WTC11 (cell line): Measurements from ENCODE around the gene DYSF. TPM values are rescaled to one million over a fixed set of nuclear protein-coding genes. Genes with fewer than 3 reads are reported as not detected.

Experiments used
- ATAC-seq: fragments of 200-7000 bp; cut with Tn5 transposase; 2 replicates; pipeline ENCODE4 v1.10.0; 2021; ENCODE audit warnings: mild to moderate bottlenecking, moderate library complexity
- CTCF ChIA-PET: fragments of 300-600 bp; sonication (Branson Sonifier 250); formaldehyde crosslinking; loops from one replicate; lab custom pipeline; 2021; ENCODE audit warnings: antibody characterized with exemption; lab: Charles Lee
- POLR2A ChIA-PET: fragments of 350-600 bp; sonication (Branson Sonifier 250); formaldehyde crosslinking; loops from one replicate; lab custom pipeline; 2021; ENCODE audit warnings: antibody characterized with exemption; lab: Charles Lee
- DNase-seq: peaks from one replicate; pipeline ENCODE4 v3.0.0; 2021; ENCODE audit warnings: low spot score
- H3K27ac Mint-ChIP-seq: 2 replicates; pipeline ENCODE4 v1.8.0; 2021; ENCODE audit warnings: mixed read lengths
- H3K27me3 Mint-ChIP-seq: 2 replicates; pipeline ENCODE4 v1.8.0; 2021; ENCODE audit warnings: low read depth, mild to moderate bottlenecking, moderate library complexity, mixed read lengths
- H3K36me3 Mint-ChIP-seq: 2 replicates; pipeline ENCODE4 v1.8.0; 2021; ENCODE audit warnings: mixed read lengths
- H3K4me1 Mint-ChIP-seq: 2 replicates; pipeline ENCODE4 v1.8.0; 2022; ENCODE audit warnings: mixed read lengths
- H3K4me3 Mint-ChIP-seq: 2 replicates; pipeline ENCODE4 v1.8.0; 2021; ENCODE audit warnings: mild to moderate bottlenecking, moderate library complexity, mixed read lengths
- H3K9me3 Mint-ChIP-seq: 2 replicates; pipeline ENCODE4 v1.8.0; 2021; ENCODE audit warnings: mixed read lengths
- AR ChIP-seq: fragments of 250-450 bp; sonication (Bioruptor Pico); IDR thresholded peaks from 2 replicates; pipeline ENCODE4 v1.9.0; 2021; ENCODE audit warnings: mild to moderate bottlenecking
- ARID4B ChIP-seq: sonication (generic); formaldehyde crosslinking; IDR thresholded peaks from 2 replicates; pipeline ENCODE4 v1.8.0; 2023; ENCODE audit warnings: missing genetic modification reagents, mild to moderate bottlenecking, borderline replicate concordance
- CDX4 ChIP-seq: fragments of 250-450 bp; sonication (Bioruptor Pico); IDR thresholded peaks from 2 replicates; pipeline ENCODE4 v1.9.0; 2021; ENCODE audit warnings: moderate library complexity, mild to moderate bottlenecking, inconsistent platforms, borderline replicate concordance
- CREB1 ChIP-seq: sonication (generic); formaldehyde crosslinking; IDR thresholded peaks from 2 replicates; pipeline ENCODE4 v1.8.0; 2023; ENCODE audit warnings: mild to moderate bottlenecking, missing genetic modification reagents
- E2F1 ChIP-seq: sonication (generic); formaldehyde crosslinking; IDR thresholded peaks from 2 replicates; pipeline ENCODE4 v1.8.0; 2022; ENCODE audit warnings: mild to moderate bottlenecking, missing genetic modification reagents
- E2F5 ChIP-seq: sonication (generic); formaldehyde crosslinking; IDR thresholded peaks from 2 replicates; pipeline ENCODE4 v1.8.1; 2022; ENCODE audit warnings: mild to moderate bottlenecking, moderate library complexity, missing genetic modification reagents
- ESRRA ChIP-seq: sonication (generic); formaldehyde crosslinking; IDR thresholded peaks from 2 replicates; pipeline ENCODE4 v1.8.1; 2022; ENCODE audit warnings: mild to moderate bottlenecking, missing genetic modification reagents, borderline replicate concordance
- FOXP1 ChIP-seq: sonication (generic); formaldehyde crosslinking; IDR thresholded peaks from 2 replicates; pipeline ENCODE4 v1.8.0; 2022; ENCODE audit warnings: missing genetic modification reagents, mild to moderate bottlenecking, moderate library complexity, borderline replicate concordance
- GTF2I ChIP-seq: fragments of 250-450 bp; sonication (Bioruptor Pico); conservative IDR thresholded peaks from 2 replicates; pipeline ENCODE4 v1.4.0; 2021; ENCODE audit warnings: mild to moderate bottlenecking
- IRF2 ChIP-seq: sonication (generic); formaldehyde crosslinking; IDR thresholded peaks from 2 replicates; pipeline ENCODE4 v1.8.0; 2022; ENCODE audit warnings: low read depth, missing genetic modification reagents, borderline replicate concordance
- JAZF1 ChIP-seq: fragments of 250-450 bp; sonication (Bioruptor Pico); IDR thresholded peaks from 2 replicates; pipeline ENCODE4 v1.9.0; 2021; ENCODE audit warnings: moderate library complexity, mild to moderate bottlenecking, inconsistent platforms
- KAT7 ChIP-seq: sonication (generic); formaldehyde crosslinking; IDR thresholded peaks from 2 replicates; pipeline ENCODE4 v1.8.1; 2023; ENCODE audit warnings: missing genetic modification reagents, mild to moderate bottlenecking, borderline replicate concordance
- MXD4 ChIP-seq: fragments of 250-450 bp; sonication (Bioruptor Pico); IDR thresholded peaks from 2 replicates; pipeline ENCODE4 v1.8.0; 2021; ENCODE audit warnings: mild to moderate bottlenecking, moderate library complexity, borderline replicate concordance
- NFE2L1 ChIP-seq: sonication (generic); formaldehyde crosslinking; IDR thresholded peaks from 2 replicates; pipeline ENCODE4 v1.8.1; 2023; ENCODE audit warnings: missing genetic modification reagents
- NFYB ChIP-seq: sonication (generic); formaldehyde crosslinking; conservative IDR thresholded peaks from 2 replicates; pipeline ENCODE4 v1.8.0; 2022; ENCODE audit warnings: low read depth, missing genetic modification reagents
- OVOL2 ChIP-seq: fragments of 250-450 bp; sonication (Bioruptor Pico); IDR thresholded peaks from 2 replicates; pipeline ENCODE4 v1.9.0; 2021; ENCODE audit warnings: mild to moderate bottlenecking, borderline replicate concordance
- STAT6 ChIP-seq: sonication (generic); formaldehyde crosslinking; conservative IDR thresholded peaks from 2 replicates; pipeline ENCODE4 v1.8.1; 2023; ENCODE audit warnings: mild to moderate bottlenecking, low read depth, missing genetic modification reagents, moderate library complexity
- USF2 ChIP-seq: sonication (generic); formaldehyde crosslinking; IDR thresholded peaks from 2 replicates; pipeline ENCODE4 v1.8.1; 2023; ENCODE audit warnings: mild to moderate bottlenecking, missing genetic modification reagents, moderate library complexity
- ZMAT4 ChIP-seq: fragments of 250-450 bp; sonication (Bioruptor Pico); IDR thresholded peaks from 2 replicates; pipeline ENCODE4 v1.9.0; 2021; ENCODE audit warnings: mild to moderate bottlenecking
- total RNA-seq: library from RNA; stranded (reverse); gene quantifications from 3 replicates; pipeline ENCODE4 v1.2.3, GENCODE V29; 2021

Gene DYSF
- total RNA-seq, 1 experiment from 2014 or later = 14.8 TPM

GRCh38 chr2:71544919-71545571, 91.7 kb downstream of the DYSF start (continued):
- TF ChIP-seq CDX4 (CRISPR knock-in tag) (no peak), CREB1 (CRISPR knock-in tag) (no peak), E2F5 (CRISPR knock-in tag) (no peak), USF2 (no peak), STAT6 (CRISPR knock-in tag) (no peak), OVOL2 (CRISPR knock-in tag) (no peak), E2F1 (no peak), AR (CRISPR knock-in tag) (no peak), IRF2 (CRISPR knock-in tag) (no peak), FOXP1 (CRISPR knock-in tag) (no peak), NFE2L1 (CRISPR knock-in tag) (no peak), JAZF1 (no peak)
- TF ChIP-seq, all 79 proteins: peak for 0

- Mint-ChIP-seq H3K9me3 (peaks cover 25% of the 10 kb centered on the region), H3K36me3 (peaks cover 21% of the 10 kb centered on the region), H3K4me1 (no peaks in the 10 kb centered on the region), H3K27me3 (no peaks in the 10 kb centered on the region; the same call in none of the 2 replicates), H3K27ac (no peak overlapping the region), H3K4me3 (no peak overlapping the region)
- ChIA-PET POLR2A (no interaction called here), CTCF (interaction anchor here (0.5 to 2.5 kb wide), 9 partner anchors 10 to 1342 kb away, joined by 3 to 15 read pairs (median 6); no protein-coding TSS in a partner anchor)
- peak; percentile 69 for DNase-seq
- ATAC-seq = peak; percentile 92
- TF ChIP-seq ZMAT4 (CRISPR knock-in tag) = no peak
- TF ChIP-seq NFYB (CRISPR knock-in tag) = no peak
- no peak for TF ChIP-seq MXD4
- TF ChIP-seq KAT7 (CRISPR knock-in tag) = no peak
- no peak for TF ChIP-seq ESRRA (CRISPR knock-in tag)
- TF ChIP-seq ARID4B (CRISPR knock-in tag) = no peak
- TF ChIP-seq GTF2I (CRISPR knock-in tag) = no peak
Measured at GRCh38 chr2:71545572-71546274, 92.4 kb downstream of the DYSF start.
